CD4-positive, alpha-beta T cell (primary cell): ENCODE measurements around the gene IL16. TPM values are rescaled to one million over a fixed set of nuclear protein-coding genes. Genes with fewer than 3 reads are reported as not detected.

Source experiments
- ATAC-seq: fragments of 200-7000 bp; cut with Tn5 transposase; one replicate; pipeline ENCODE4 v1.10.0; 2022; ENCODE audit warnings: mild to moderate bottlenecking; ENCODE audit not compliant: poor library complexity
- CTCF ChIA-PET: fragments of 350-600 bp; sonication (Branson Sonifier 250); formaldehyde crosslinking; loops from one replicate; lab custom pipeline; 2021; ENCODE audit warnings: antibody characterized with exemption, inconsistent platforms; lab: Charles Lee
- POLR2A ChIA-PET: fragments of 350-600 bp; sonication (Branson Sonifier 250); formaldehyde crosslinking; loops from one replicate; lab custom pipeline; 2021; ENCODE audit warnings: antibody characterized with exemption, inconsistent platforms; lab: Charles Lee
- DNase-seq, 14 experiments: peaks; one replicate each; pipeline ENCODE4 v3.0.0-alpha.2; 2013 to 2020; ENCODE audit warnings: mixed read lengths in 2 of 14
- H3K27ac ChIP-seq, 2 donors: one replicate each; pipeline versions ENCODE4 v1.5.1 to v1.7.0; 2013; ENCODE audit warnings: low read length in 2 of 2, low read depth in 1 of 2, mild to moderate bottlenecking in 1 of 2
- H3K27me3 ChIP-seq, 2 experiments: 1 replicate in 1 of 2; 2 replicates in 1 of 2; pipeline versions ENCODE4 v1.6.1 to v1.7.0; 2013; ENCODE audit warnings: low read length in 2 of 2, control low read depth in 1 of 2, mild to moderate bottlenecking in 1 of 2, moderate library complexity in 1 of 2; ENCODE audit not compliant: insufficient read depth in 2 of 2, control insufficient read depth in 1 of 2
- H3K36me3 ChIP-seq: one replicate; pipeline ENCODE4 v1.6.1; 2013; ENCODE audit warnings: low read length, control low read depth; ENCODE audit not compliant: insufficient read depth
- H3K4me1 ChIP-seq: one replicate; pipeline ENCODE4 v1.6.1; 2013; ENCODE audit warnings: low read length, control low read depth; ENCODE audit not compliant: insufficient read depth
- H3K4me3 ChIP-seq: one replicate; pipeline ENCODE4 v1.5.1; 2013; ENCODE audit warnings: mild to moderate bottlenecking, low read length, moderate library complexity
- H3K9me3 ChIP-seq, 2 experiments: 1 replicate in 1 of 2; 2 replicates in 1 of 2; pipeline versions ENCODE4 v1.6.1 to v1.7.0; 2013; ENCODE audit warnings: low read length in 2 of 2, mild to moderate bottlenecking in 2 of 2, control low read depth in 1 of 2, moderate library complexity in 1 of 2; ENCODE audit not compliant: control insufficient read depth in 1 of 2, insufficient read depth in 1 of 2
- H3K27ac Mint-ChIP-seq: one replicate; pipeline ENCODE4 v1.8.0; 2020; ENCODE audit warnings: mixed read lengths
- H3K27me3 Mint-ChIP-seq: one replicate; pipeline ENCODE4 v1.8.0; 2021; ENCODE audit warnings: mixed read lengths
- H3K36me3 Mint-ChIP-seq: one replicate; pipeline ENCODE4 v1.8.0; 2021; ENCODE audit warnings: low read depth, mixed read lengths
- H3K4me1 Mint-ChIP-seq: one replicate; pipeline ENCODE4 v1.8.0; 2021; ENCODE audit warnings: low read depth, mixed read lengths
- H3K4me3 Mint-ChIP-seq: one replicate; pipeline ENCODE4 v1.8.0; 2020; ENCODE audit warnings: mild to moderate bottlenecking, mixed read lengths
- H3K9me3 Mint-ChIP-seq: one replicate; pipeline ENCODE4 v1.8.0; 2020; ENCODE audit warnings: mixed read lengths
- intact Hi-C, 2 experiments: fragments of 100-400 bp; cut with DNase I in 1 of 2; cut with micrococcal nuclease in 1 of 2; formaldehyde crosslinking; loops; one replicate each; pipeline versions ENCODE4 v1.15.1 to v1.9.0; 2023 to 2025; cut with DNase I, micrococcal nuclease
- total RNA-seq, 174 experiments: library from RNA in 2 of 174; stranded (reverse) in 2 of 174; gene quantifications; one replicate each; pipeline ENCODE4 v1.2.3 and lab custom pipeline; 2021 to 2026
- TF ChIP-seq, protein P1 (sequence below): fragments of 200-600 bp; IDR thresholded peaks from one replicate; pipeline ENCODE4 v1.8.0; 2022; ENCODE audit warnings: antibody characterized with exemption, mild to moderate bottlenecking

IL16 gene
- total RNA-seq, 2 experiments from 2014 or later: 164 to 168 TPM

DNA sequence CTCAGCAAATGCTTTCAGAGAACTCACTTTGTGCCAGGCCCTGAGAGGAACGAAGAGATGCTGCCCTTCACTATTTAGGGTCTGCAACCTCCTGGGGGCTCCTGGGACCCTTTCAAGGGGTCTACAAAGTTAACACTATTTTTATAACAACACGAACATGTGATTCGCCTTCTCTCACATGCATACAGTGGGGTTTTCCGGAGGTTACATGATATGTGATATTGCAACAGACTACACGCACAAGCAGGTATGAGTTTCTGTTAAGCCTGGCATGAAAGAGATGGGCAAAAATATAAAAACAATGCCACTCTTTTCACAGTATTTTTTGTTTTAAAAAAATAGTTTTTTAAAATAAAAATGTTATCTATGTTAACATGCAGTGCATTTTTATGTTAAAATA, 117.0 kb downstream of the IL16 start:
- Histone ChIP-seq H3K27me3 (no peaks in the 10 kb centered on the region), H3K4me3 (no peak overlapping the region), H3K9me3 (no peaks in the 10 kb centered on the region), H3K27ac (no peak overlapping the region), H3K4me1 (peaks cover 68% of the 10 kb centered on the region), H3K36me3 (peaks cover 57% of the 10 kb centered on the region)
- H3K27ac Mint-ChIP-seq: peak overlapping the region; percentile 92
- no peak overlapping the region for H3K4me3 Mint-ChIP-seq
- no peaks in the 10 kb centered on the region for H3K9me3 Mint-ChIP-seq
- no peak for ATAC-seq
- TF ChIP-seq, protein P1, sequence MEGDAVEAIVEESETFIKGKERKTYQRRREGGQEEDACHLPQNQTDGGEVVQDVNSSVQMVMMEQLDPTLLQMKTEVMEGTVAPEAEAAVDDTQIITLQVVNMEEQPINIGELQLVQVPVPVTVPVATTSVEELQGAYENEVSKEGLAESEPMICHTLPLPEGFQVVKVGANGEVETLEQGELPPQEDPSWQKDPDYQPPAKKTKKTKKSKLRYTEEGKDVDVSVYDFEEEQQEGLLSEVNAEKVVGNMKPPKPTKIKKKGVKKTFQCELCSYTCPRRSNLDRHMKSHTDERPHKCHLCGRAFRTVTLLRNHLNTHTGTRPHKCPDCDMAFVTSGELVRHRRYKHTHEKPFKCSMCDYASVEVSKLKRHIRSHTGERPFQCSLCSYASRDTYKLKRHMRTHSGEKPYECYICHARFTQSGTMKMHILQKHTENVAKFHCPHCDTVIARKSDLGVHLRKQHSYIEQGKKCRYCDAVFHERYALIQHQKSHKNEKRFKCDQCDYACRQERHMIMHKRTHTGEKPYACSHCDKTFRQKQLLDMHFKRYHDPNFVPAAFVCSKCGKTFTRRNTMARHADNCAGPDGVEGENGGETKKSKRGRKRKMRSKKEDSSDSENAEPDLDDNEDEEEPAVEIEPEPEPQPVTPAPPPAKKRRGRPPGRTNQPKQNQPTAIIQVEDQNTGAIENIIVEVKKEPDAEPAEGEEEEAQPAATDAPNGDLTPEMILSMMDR: no peak
- ChIA-PET CTCF (no interaction called here), POLR2A (interaction anchor here (1.2 to 3.5 kb wide), 5 partner anchors 10 to 27 kb away, joined by 3 to 14 read pairs (median 9); partner anchors contain the start of gene STARD5)
- intact Hi-C loops: loop anchor here in 1 of 2 experiments (1.0 to 2.0 kb wide), 2 partner anchors 8 to 15 kb away; no protein-coding TSS in a partner anchor
- no peaks in the 10 kb centered on the region for H3K27me3 Mint-ChIP-seq
- no peak for DNase-seq
- peaks cover 88% of the 10 kb centered on the region for H3K4me1 Mint-ChIP-seq
- peaks cover 93% of the 10 kb centered on the region for H3K36me3 Mint-ChIP-seq

DNA sequence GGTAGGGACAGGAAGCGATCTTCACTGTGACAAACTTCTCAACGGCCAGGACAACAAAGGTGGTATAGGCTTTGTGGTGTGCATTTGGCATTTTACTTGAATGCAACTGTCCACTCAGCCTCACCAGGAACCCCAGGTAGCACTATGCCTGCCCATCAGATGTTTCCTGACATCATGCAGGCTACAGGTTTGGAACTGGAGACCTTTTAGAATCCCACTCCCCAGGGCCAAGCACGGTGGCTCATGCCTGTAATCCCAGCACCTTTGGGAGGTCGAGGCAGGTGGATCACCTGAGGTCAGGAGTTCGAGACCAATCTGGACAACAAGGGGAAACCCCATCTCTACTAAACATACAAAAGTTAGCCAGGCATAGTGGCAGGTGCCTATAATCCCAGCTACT, 117.7 kb downstream of the IL16 start:
- peaks cover 55% of the 10 kb centered on the region for H3K36me3 ChIP-seq
- no peaks in the 10 kb centered on the region for H3K9me3 ChIP-seq
- ChIA-PET CTCF (interaction anchor here (1.2 kb wide), 1 partner anchor 48 kb away, joined by 3 read pairs; no protein-coding TSS in a partner anchor), POLR2A (interaction anchor here (1.2 to 3.5 kb wide), 6 partner anchors 10 to 28 kb away, joined by 3 to 14 read pairs (median 8); partner anchors contain the start of gene STARD5)
- Mint-ChIP-seq H3K27me3 (no peaks in the 10 kb centered on the region), H3K4me3 (no peak overlapping the region), H3K9me3 (no peaks in the 10 kb centered on the region), H3K36me3 (peaks cover 93% of the 10 kb centered on the region), H3K27ac (peak overlapping the region; percentile 92), H3K4me1 (peaks cover 91% of the 10 kb centered on the region)
- DNase-seq (no peak), ATAC-seq (no peak)
- H3K27ac ChIP-seq: peak overlapping the region in 1 of 2 donors; percentile 64
- H3K4me1 ChIP-seq: peaks cover 68% of the 10 kb centered on the region
- no peaks in the 10 kb centered on the region for H3K27me3 ChIP-seq
- no peak overlapping the region for H3K4me3 ChIP-seq
- intact Hi-C loops: no loop called here
- TF ChIP-seq, protein P1: no peak

DNA sequence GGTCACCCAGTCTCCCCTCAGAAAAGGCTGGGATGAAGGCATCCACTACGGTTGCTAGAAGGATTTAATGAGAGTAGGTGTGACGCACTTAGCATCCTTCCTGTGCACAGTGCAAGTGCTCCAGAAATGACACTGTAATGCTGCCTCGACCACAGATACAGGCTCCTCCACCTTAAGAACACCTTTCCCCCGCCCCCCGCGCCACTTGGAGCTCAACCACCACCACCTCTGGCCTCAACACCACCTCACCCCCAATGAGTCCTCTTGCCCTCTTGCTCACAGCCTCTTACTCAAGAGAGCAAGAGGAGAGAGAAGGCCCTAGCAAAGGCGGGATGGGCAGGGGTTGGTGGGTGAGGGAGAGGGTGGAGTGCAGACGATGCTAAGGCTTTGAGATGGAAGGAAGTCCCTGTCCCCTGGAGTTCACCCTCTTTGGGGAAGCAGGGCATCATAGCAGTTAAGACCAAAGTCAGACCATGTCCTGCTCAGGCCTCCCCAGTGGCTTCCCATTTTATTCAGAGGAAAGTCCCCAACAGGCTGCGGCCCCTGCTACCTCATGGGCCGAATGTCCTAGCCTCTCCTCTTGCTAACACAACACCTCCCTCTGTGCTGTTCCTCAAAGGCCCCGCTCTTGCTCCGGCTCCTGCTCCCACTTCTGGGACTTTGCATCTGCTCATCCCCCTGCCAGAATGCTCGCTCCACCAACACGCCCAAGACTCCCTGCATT, 118.9 kb downstream of the IL16 start:
- H3K9me3 Mint-ChIP-seq: no peaks in the 10 kb centered on the region
- intact Hi-C loops: no loop called here
- TF ChIP-seq, protein P1: no peak
- H3K27ac Mint-ChIP-seq: peak overlapping the region; percentile 92
- peaks cover 62% of the 10 kb centered on the region for H3K4me1 ChIP-seq
- no peaks in the 10 kb centered on the region for H3K27me3 Mint-ChIP-seq
- H3K4me1 Mint-ChIP-seq: peaks cover 87% of the 10 kb centered on the region
- peak overlapping the region; percentile 39 to 64 for H3K27ac ChIP-seq
- H3K4me3 Mint-ChIP-seq: no peak overlapping the region
- H3K36me3 Mint-ChIP-seq: peaks cover 89% of the 10 kb centered on the region
- H3K4me3 ChIP-seq: no peak overlapping the region
- peak in 1 of 14 experiments; percentile 49 for DNase-seq
- CTCF ChIA-PET: interaction anchor here (0.7 to 1.2 kb wide), 2 partner anchors 8 to 50 kb away, joined by 3 read pairs; no protein-coding TSS in a partner anchor
- H3K9me3 ChIP-seq: no peaks in the 10 kb centered on the region
- H3K27me3 ChIP-seq: no peaks in the 10 kb centered on the region
- POLR2A ChIA-PET: interaction anchor here (1.0 to 3.5 kb wide), 4 partner anchors 8 to 29 kb away, joined by 3 to 14 read pairs (median 5); partner anchors contain the start of gene STARD5
- ATAC-seq: peak; percentile 31
- peaks cover 51% of the 10 kb centered on the region for H3K36me3 ChIP-seq
